WTC11 (cell line): Measurements from ENCODE around the gene PCBP3.

Experiments used
- ATF2 ChIP-seq: sonication (generic); formaldehyde crosslinking; IDR thresholded peaks from 2 replicates; pipeline ENCODE4 v1.8.1; 2022; ENCODE audit warnings: low read depth, missing genetic modification reagents, borderline replicate concordance
- ATF3 ChIP-seq: sonication (generic); formaldehyde crosslinking; conservative IDR thresholded peaks from 2 replicates; pipeline ENCODE4 v1.8.1; 2022; ENCODE audit warnings: mild to moderate bottlenecking, missing genetic modification reagents
- ATF6 ChIP-seq: sonication (generic); formaldehyde crosslinking; IDR thresholded peaks from 2 replicates; pipeline ENCODE4 v1.8.1; 2023; ENCODE audit warnings: mild to moderate bottlenecking, missing genetic modification reagents
- CREB1 ChIP-seq: sonication (generic); formaldehyde crosslinking; IDR thresholded peaks from 2 replicates; pipeline ENCODE4 v1.8.0; 2023; ENCODE audit warnings: mild to moderate bottlenecking, missing genetic modification reagents
- CREM ChIP-seq: sonication (generic); formaldehyde crosslinking; IDR thresholded peaks from 2 replicates; pipeline ENCODE4 v1.8.1; 2022; ENCODE audit warnings: mild to moderate bottlenecking, missing genetic modification reagents, moderate library complexity
- CTCF ChIP-seq: fragments of 200-600 bp; IDR thresholded peaks from 2 replicates; pipeline ENCODE4 v1.8.0; 2022; ENCODE audit warnings: antibody characterized with exemption
- ESRRA ChIP-seq: sonication (generic); formaldehyde crosslinking; IDR thresholded peaks from 2 replicates; pipeline ENCODE4 v1.8.1; 2022; ENCODE audit warnings: mild to moderate bottlenecking, missing genetic modification reagents, borderline replicate concordance
- MAX ChIP-seq: sonication (generic); formaldehyde crosslinking; IDR thresholded peaks from 2 replicates; pipeline ENCODE4 v1.8.0; 2022; ENCODE audit warnings: mild to moderate bottlenecking, missing genetic modification reagents
- NR1H2 ChIP-seq: sonication (generic); formaldehyde crosslinking; IDR thresholded peaks from 2 replicates; pipeline ENCODE4 v1.9.0; 2021; ENCODE audit warnings: mild to moderate bottlenecking, moderate library complexity, missing genetic modification reagents
- TEAD4 ChIP-seq: sonication (generic); formaldehyde crosslinking; IDR thresholded peaks from 2 replicates; pipeline ENCODE4 v1.8.0; 2022; ENCODE audit warnings: mild to moderate bottlenecking, missing genetic modification reagents
- TP53 ChIP-seq: sonication (generic); formaldehyde crosslinking; IDR thresholded peaks from 2 replicates; pipeline ENCODE4 v1.8.1; 2023; ENCODE audit warnings: mild to moderate bottlenecking, missing genetic modification reagents
- USF2 ChIP-seq: sonication (generic); formaldehyde crosslinking; IDR thresholded peaks from 2 replicates; pipeline ENCODE4 v1.8.1; 2023; ENCODE audit warnings: mild to moderate bottlenecking, missing genetic modification reagents, moderate library complexity
- ZBTB43 ChIP-seq: sonication (generic); formaldehyde crosslinking; IDR thresholded peaks from 2 replicates; pipeline ENCODE4 v1.8.1; 2023; ENCODE audit warnings: mild to moderate bottlenecking, missing genetic modification reagents
- ZNF232 ChIP-seq: sonication (generic); formaldehyde crosslinking; IDR thresholded peaks from 2 replicates; pipeline ENCODE4 v1.8.0; 2022; ENCODE audit warnings: mild to moderate bottlenecking, missing genetic modification reagents

GRCh38 chr21:45954261-45954660 is 310.7 kb downstream of the PCBP3 start:
- TF ChIP-seq ESRRA (CRISPR knock-in tag) (no peak), CREM (CRISPR knock-in tag) (no peak), CTCF (no peak), TEAD4 (CRISPR knock-in tag) (no peak), TP53 (CRISPR knock-in tag) (no peak), ZBTB43 (CRISPR knock-in tag) (no peak), MAX (CRISPR knock-in tag) (no peak), NR1H2 (no peak), ATF3 (CRISPR knock-in tag) (no peak), USF2 (CRISPR knock-in tag) (no peak), ZNF232 (CRISPR knock-in tag) (no peak), ATF2 (CRISPR knock-in tag) (no peak), ATF6 (no peak), CREB1 (CRISPR knock-in tag) (no peak)
